IPS DF 19.7 (cell line): ENCODE results near the gene FAM78B.

Experiments
- DNase-seq: peaks from one replicate; pipeline ENCODE4 v3.0.0-alpha.2; 2013; ENCODE audit warnings: low read depth, low spot score

The FAM78B gene

DNA sequence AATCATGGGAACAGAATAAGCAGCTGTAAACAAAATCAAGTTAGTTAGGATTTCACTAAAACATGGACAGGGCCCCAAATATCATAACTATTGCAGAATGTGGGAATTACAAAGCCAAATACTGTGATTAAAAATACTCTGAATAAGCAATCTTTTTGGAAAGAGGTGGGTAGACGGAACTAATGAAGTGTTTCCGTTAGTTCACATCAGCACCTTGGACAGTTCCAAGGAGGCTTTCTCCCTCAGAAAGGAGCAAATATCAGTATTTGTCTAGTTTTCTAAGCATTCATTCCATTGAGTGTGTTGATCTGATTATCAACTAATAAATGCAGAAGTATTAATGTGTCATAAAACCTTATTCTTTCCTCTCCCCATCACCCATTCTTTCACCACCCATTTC lies 97.4 kb downstream of the FAM78B start:
- DNase-seq = no peak

DNA sequence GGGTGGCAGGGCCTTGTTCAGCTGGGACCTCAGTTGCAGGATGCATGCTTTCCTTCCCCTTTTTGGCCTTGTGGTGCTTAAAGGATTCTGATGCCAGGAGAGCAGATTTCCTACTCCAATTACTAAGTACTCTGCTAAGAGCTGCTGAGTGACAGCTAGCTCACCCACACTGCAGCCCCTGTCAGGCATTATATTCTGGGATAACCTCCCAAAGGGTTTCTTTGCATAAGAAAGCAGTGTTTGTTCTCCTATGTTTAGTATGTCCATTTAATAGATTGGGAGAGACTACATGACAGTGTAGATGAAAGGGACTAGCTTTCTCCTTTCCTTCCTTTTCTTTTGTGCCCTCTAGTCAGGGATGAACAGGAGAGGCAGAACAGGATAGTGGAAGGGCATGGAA lies 100.7 kb downstream of the FAM78B start:
- DNase-seq = no peak

- DNase-seq = no peak
These were observed 101.8 kb downstream of the FAM78B start for GRCh38 chr1:166064951-166065350.

- DNase-seq = no peak
These were observed 102.4 kb downstream of the FAM78B start for GRCh38 chr1:166064313-166064926.

- DNase-seq = no peak
These were observed 103.1 kb downstream of the FAM78B start for GRCh38 chr1:166063701-166064100.

- no peak for DNase-seq
These were observed 104.3 kb downstream of the FAM78B start for GRCh38 chr1:166062421-166063070.

DNA sequence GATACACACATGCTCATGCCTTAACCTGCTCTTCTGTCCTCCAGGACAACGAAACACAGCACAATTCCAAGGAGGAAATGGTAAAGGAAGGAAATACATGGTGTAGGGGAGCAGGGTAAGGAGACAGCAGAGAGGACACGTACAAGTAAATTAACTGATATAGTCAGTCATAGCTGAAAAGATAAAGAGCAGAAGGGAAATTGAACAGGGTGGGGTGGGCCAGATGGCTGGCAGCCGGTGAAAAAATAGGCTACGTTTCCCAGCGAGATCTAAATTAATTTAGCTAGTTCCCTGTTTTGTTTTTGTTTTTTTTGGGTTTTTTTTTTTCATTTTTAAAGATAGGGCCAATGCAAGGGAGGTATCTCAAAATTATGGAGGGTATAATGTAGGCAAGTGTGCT lies 109.2 kb downstream of the FAM78B start:
- DNase-seq = no peak

DNA sequence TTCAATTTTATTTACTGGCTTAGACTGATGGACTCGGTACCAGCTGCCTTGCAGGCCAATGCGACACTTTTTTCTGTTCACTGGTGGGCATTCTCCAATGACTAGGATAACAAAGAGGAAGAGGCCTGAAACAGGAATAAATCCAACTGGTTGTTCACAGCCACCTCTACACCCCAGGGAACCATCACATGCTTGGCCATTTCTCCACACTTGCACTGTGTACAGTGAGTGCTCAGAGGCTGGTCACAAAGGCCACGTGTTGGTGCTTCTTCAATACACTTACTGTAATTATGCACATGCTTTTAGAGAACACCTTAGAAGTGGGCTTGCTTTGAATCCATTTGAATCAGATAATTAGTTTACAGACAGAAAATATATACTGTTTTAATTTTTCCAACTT lies 113.4 kb downstream of the FAM78B start:
- DNase-seq = no peak

- no peak for DNase-seq
These were observed 126.4 kb downstream of the FAM78B start for GRCh38 chr1:166040202-166040997.

DNA sequence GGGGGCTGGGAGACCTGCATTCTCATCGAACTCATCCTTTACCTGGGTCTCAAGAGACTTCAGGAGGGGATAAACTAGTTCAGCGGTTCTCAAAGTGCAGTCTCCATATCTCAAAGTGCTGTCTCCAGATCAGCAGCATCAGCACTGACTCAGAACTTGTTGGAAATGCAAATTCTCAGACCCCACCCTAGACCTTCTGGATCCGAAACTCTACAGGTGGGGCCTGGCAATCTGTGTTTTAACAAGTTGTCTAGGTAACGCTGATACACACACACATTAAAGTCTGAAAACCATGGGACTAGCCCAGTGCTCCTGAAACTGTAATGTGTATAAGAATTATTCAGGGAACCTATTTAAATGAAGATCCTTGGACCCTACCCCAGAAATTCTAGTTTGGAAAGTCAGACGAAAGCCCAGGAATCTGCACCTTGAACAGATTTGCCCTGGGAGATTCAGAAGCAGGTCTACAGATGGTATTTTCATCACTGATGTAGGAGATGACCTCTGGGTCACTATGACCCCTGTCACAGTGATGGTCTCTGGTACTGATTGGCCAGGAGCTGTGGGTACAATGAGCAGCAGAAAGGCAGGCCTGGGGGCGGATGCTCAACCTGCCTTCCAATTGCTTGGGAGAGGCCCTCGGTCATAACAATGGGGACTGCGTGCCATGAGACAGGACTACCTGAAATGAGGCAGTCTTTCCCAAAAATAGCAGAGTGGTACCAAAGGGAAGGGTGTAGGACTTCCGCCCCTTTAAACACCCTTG lies 127.2 kb downstream of the FAM78B start:
- DNase-seq = no peak

GRCh38 chr1:166036092-166036491 lies 130.7 kb downstream of the FAM78B start:
- no peak for DNase-seq

- DNase-seq = no peak
These were observed 134.0 kb downstream of the FAM78B start for GRCh38 chr1:166032572-166033371.

- no peak for DNase-seq
These were observed 134.7 kb downstream of the FAM78B start for GRCh38 chr1:166031932-166032571.

GRCh38 chr1:166029196-166029945 lies 137.4 kb downstream of the FAM78B start:
- DNase-seq = no peak

- no peak for DNase-seq
These were observed 140.2 kb downstream of the FAM78B start for GRCh38 chr1:166026555-166026954.

GRCh38 chr1:166026143-166026542 lies 140.7 kb downstream of the FAM78B start:
- no peak for DNase-seq

DNA sequence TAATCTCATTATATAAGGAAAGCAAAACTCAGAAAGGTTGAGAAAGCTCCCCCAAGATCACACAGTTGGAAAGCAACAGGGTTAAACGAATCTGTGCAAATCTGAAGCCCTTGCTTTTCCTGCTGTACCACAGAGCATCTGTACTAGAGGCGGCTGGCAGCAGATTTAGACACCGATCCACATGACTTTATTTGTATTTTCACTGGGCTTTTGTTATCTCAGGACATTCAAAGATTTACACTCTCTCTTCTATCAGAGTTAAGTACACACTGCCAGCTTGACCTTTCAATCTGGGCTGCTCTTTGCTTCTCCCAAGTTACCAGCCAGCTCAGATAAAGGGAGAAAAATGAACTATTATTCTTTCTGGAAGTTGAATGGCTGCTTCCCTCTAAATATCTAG lies 146.6 kb downstream of the FAM78B start:
- no peak for DNase-seq
